Measurements from ENCODE around the gene AP1G1. TPM values are rescaled to one million over a fixed set of nuclear protein-coding genes. Genes with fewer than 3 reads are reported as not detected.
"Not testable (repeated sequence)": the region's sequence is repeated elsewhere in the genome, so short reads cannot be mapped to it uniquely, and the experiment has no call there.

Gene AP1G1
- total RNA-seq, 1 donor from 2014 or later = 43.8 TPM

GRCh38 chr16:71810155-71810530, 1.5 kb upstream of the AP1G1 start:
- DNase-seq (ENCODE audit: low read depth in 2 of 2) = not testable (repeated sequence)

- DNase-seq (ENCODE audit: low read depth in 2 of 2) = peak; percentile 41 to 44
Observed at GRCh38 chr16:71807905-71808592, 585 bp downstream of the AP1G1 start.

GRCh38 chr16:71803305-71803690, 5.3 kb downstream of the AP1G1 start:
- DNase-seq (ENCODE audit: low read depth in 2 of 2) = no peak

GRCh38 chr16:71796501-71797097, 12.0 kb downstream of the AP1G1 start:
- DNase-seq (ENCODE audit: low read depth in 2 of 2) = no peak

- DNase-seq (ENCODE audit: low read depth in 2 of 2) = no peak
Observed at GRCh38 chr16:71794943-71795342, 13.7 kb downstream of the AP1G1 start.

- DNase-seq (ENCODE audit: low read depth in 2 of 2) = no peak
Observed at GRCh38 chr16:71794018-71794417, 14.6 kb downstream of the AP1G1 start.

GRCh38 chr16:71792176-71792575, 16.5 kb downstream of the AP1G1 start:
- DNase-seq (ENCODE audit: low read depth in 2 of 2) = no peak

- DNase-seq (ENCODE audit: low read depth in 2 of 2) = not testable (repeated sequence)
Observed at GRCh38 chr16:71790329-71790728, 18.3 kb downstream of the AP1G1 start.

GRCh38 chr16:71789136-71789535, 19.5 kb downstream of the AP1G1 start:
- no peak for DNase-seq (ENCODE audit: low read depth in 2 of 2)

- DNase-seq (ENCODE audit: low read depth in 2 of 2) = no peak
Observed at GRCh38 chr16:71788578-71788977, 20.1 kb downstream of the AP1G1 start.

- not testable (repeated sequence) for DNase-seq (ENCODE audit: low read depth in 2 of 2)
Observed at GRCh38 chr16:71785143-71785542, 23.5 kb downstream of the AP1G1 start.

- DNase-seq (ENCODE audit: low read depth in 2 of 2) = no peak
Observed at GRCh38 chr16:71784093-71784492, 24.5 kb downstream of the AP1G1 start.

GRCh38 chr16:71781741-71782140, 26.9 kb downstream of the AP1G1 start:
- DNase-seq (ENCODE audit: low read depth in 2 of 2) = no peak

GRCh38 chr16:71780521-71781089, 28.0 kb downstream of the AP1G1 start:
- no peak for DNase-seq (ENCODE audit: low read depth in 2 of 2)

- DNase-seq (ENCODE audit: low read depth in 2 of 2) = no peak
Observed at GRCh38 chr16:71778780-71779179, 29.9 kb downstream of the AP1G1 start.

GRCh38 chr16:71777329-71777728, 31.3 kb downstream of the AP1G1 start:
- no peak for DNase-seq (ENCODE audit: low read depth in 2 of 2)

GRCh38 chr16:71775949-71776348, 32.7 kb downstream of the AP1G1 start:
- peak in 1 of 2 donors; percentile 13 for DNase-seq (ENCODE audit: low read depth in 2 of 2)

GRCh38 chr16:71771571-71771970, 37.1 kb downstream of the AP1G1 start:
- no peak for DNase-seq (ENCODE audit: low read depth in 2 of 2)

- no peak for DNase-seq (ENCODE audit: low read depth in 2 of 2)
Observed at GRCh38 chr16:71769222-71769621, 39.4 kb downstream of the AP1G1 start.

GRCh38 chr16:71767060-71767900, 41.4 kb downstream of the AP1G1 start:
- no peak for DNase-seq (ENCODE audit: low read depth in 2 of 2)

- peak in 1 of 2 donors; percentile 53 for DNase-seq (ENCODE audit: low read depth in 2 of 2)
Observed at GRCh38 chr16:71762186-71762585, 46.4 kb downstream of the AP1G1 start.

GRCh38 chr16:71761097-71761496, 47.5 kb downstream of the AP1G1 start:
- no peak for DNase-seq (ENCODE audit: low read depth in 2 of 2)

Measured in lung microvascular endothelial cell (primary cell).